ENCODE data around the gene HEMGN.

- TF ChIP-seq, protein P1, sequence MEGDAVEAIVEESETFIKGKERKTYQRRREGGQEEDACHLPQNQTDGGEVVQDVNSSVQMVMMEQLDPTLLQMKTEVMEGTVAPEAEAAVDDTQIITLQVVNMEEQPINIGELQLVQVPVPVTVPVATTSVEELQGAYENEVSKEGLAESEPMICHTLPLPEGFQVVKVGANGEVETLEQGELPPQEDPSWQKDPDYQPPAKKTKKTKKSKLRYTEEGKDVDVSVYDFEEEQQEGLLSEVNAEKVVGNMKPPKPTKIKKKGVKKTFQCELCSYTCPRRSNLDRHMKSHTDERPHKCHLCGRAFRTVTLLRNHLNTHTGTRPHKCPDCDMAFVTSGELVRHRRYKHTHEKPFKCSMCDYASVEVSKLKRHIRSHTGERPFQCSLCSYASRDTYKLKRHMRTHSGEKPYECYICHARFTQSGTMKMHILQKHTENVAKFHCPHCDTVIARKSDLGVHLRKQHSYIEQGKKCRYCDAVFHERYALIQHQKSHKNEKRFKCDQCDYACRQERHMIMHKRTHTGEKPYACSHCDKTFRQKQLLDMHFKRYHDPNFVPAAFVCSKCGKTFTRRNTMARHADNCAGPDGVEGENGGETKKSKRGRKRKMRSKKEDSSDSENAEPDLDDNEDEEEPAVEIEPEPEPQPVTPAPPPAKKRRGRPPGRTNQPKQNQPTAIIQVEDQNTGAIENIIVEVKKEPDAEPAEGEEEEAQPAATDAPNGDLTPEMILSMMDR (IDR thresholded peaks at IDR 0.05; ENCODE audit: poor library complexity): no peak
- TF ChIP-seq EZH2 (IDR thresholded peaks at IDR 0.05; ENCODE audit: borderline replicate concordance) (no peak), EZH2phosphoT487 (IDR thresholded peaks at IDR 0.05; ENCODE audit: low read depth, severe bottlenecking, unreplicated experiment) (no peak)
Measured at GRCh38 chr9:97956331-97956730, 18.4 kb upstream of the HEMGN start.

Measured in hepatocyte (in vitro differentiated cells).